Trophoblast cell (in vitro differentiated cells and primary cell): ENCODE data around the gene CTBP2.
A peak's percentile ranks its signal among the peaks of the same experiment; 100 is the strongest.

Source experiments
- DNase-seq, 2 donors: peaks; one replicate each; pipeline ENCODE4 v3.0.0-alpha.2; 2016
- H2AFZ ChIP-seq: 2 replicates; pipeline ENCODE4 v1.6.1; 2013; ENCODE audit warnings: low read length, moderate library complexity, mild to moderate bottlenecking; ENCODE audit not compliant: insufficient read depth, poor library complexity
- H2AK5ac ChIP-seq: 2 replicates; pipeline ENCODE4 v1.6.1; 2013; ENCODE audit warnings: mild to moderate bottlenecking, low read length
- H2BK120ac ChIP-seq: 2 replicates; pipeline ENCODE4 v1.6.1; 2013; ENCODE audit warnings: low read length, mild to moderate bottlenecking, moderate library complexity; ENCODE audit not compliant: insufficient read depth, poor library complexity
- H2BK12ac ChIP-seq: 2 replicates; pipeline ENCODE4 v1.6.1; 2013; ENCODE audit warnings: mild to moderate bottlenecking, low read length, moderate library complexity
- H2BK5ac ChIP-seq: 2 replicates; pipeline ENCODE4 v1.6.1; 2013; ENCODE audit warnings: low read length, low read depth, moderate library complexity, mild to moderate bottlenecking; ENCODE audit not compliant: poor library complexity
- H3K14ac ChIP-seq: 2 replicates; pipeline ENCODE4 v1.6.1; 2013; ENCODE audit warnings: mild to moderate bottlenecking, low read length
- H3K18ac ChIP-seq: 2 replicates; pipeline ENCODE4 v1.6.1; 2013; ENCODE audit warnings: mild to moderate bottlenecking, low read length
- H3K23ac ChIP-seq: 2 replicates; pipeline ENCODE4 v1.6.1; 2013; ENCODE audit warnings: low read length
- H3K27ac ChIP-seq: 2 replicates; pipeline ENCODE4 v1.5.1; 2013; ENCODE audit warnings: low read depth, mild to moderate bottlenecking, inconsistent platforms, low read length, moderate library complexity
- H3K27me3 ChIP-seq: 2 replicates; pipeline ENCODE4 v1.6.1; 2013; ENCODE audit warnings: inconsistent platforms, mild to moderate bottlenecking, low read length, moderate library complexity; ENCODE audit not compliant: insufficient read depth
- H3K36me3 ChIP-seq, 2 experiments: 1 replicate in 1 of 2; 2 replicates in 1 of 2; pipeline ENCODE4 v1.6.1; 2013; ENCODE audit warnings: low read length in 2 of 2, mild to moderate bottlenecking in 2 of 2, moderate library complexity in 1 of 2; ENCODE audit not compliant: insufficient read depth in 2 of 2, control insufficient read depth in 1 of 2
- H3K4ac ChIP-seq: 2 replicates; pipeline ENCODE4 v1.6.1; 2013; ENCODE audit warnings: low read depth, mild to moderate bottlenecking, low read length, moderate library complexity
- H3K4me1 ChIP-seq, 2 experiments: 1 replicate in 1 of 2; 2 replicates in 1 of 2; pipeline ENCODE4 v1.6.1; 2013; ENCODE audit warnings: low read length in 2 of 2, mild to moderate bottlenecking in 2 of 2, moderate library complexity in 1 of 2; ENCODE audit not compliant: insufficient read depth in 2 of 2, control insufficient read depth in 1 of 2
- H3K4me2 ChIP-seq: 2 replicates; pipeline ENCODE4 v1.6.1; 2013; ENCODE audit warnings: inconsistent platforms, mild to moderate bottlenecking, low read length, moderate library complexity
- H3K4me3 ChIP-seq: 2 replicates; pipeline ENCODE4 v1.5.1; 2013; ENCODE audit warnings: mild to moderate bottlenecking, low read depth, low read length, inconsistent platforms
- H3K79me1 ChIP-seq: one replicate; pipeline ENCODE4 v1.6.1; 2013; ENCODE audit warnings: low read length
- H3K79me2 ChIP-seq: 2 replicates; pipeline ENCODE4 v1.6.1; 2013; ENCODE audit warnings: low read length, mild to moderate bottlenecking; ENCODE audit not compliant: control insufficient read depth, insufficient read depth, poor library complexity
- H3K9ac ChIP-seq: 2 replicates; pipeline ENCODE4 v1.6.1; 2013; ENCODE audit warnings: mild to moderate bottlenecking, low read length
- H3K9me3 ChIP-seq: 2 replicates; pipeline ENCODE4 v1.6.1; 2013; ENCODE audit warnings: low read depth, mild to moderate bottlenecking, control low read depth, inconsistent platforms, low read length; ENCODE audit not compliant: insufficient read depth
- H4K12ac ChIP-seq: 2 replicates; pipeline ENCODE4 v1.6.1; 2013; ENCODE audit warnings: low read depth, mild to moderate bottlenecking, low read length, moderate library complexity
- H4K8ac ChIP-seq: 2 replicates; pipeline ENCODE4 v1.6.1; 2013; ENCODE audit warnings: low read depth, mild to moderate bottlenecking, low read length, moderate library complexity
- H4K91ac ChIP-seq: one replicate; pipeline ENCODE4 v1.6.1; 2013; ENCODE audit warnings: low read depth, mild to moderate bottlenecking, low read length, moderate library complexity
- WGBS: extraction: QIAGEN DNeasy Blood & Tissue Kit; methylation state at CpG from one replicate; pipeline ENCODE4 v1.1.7; 2013; ENCODE audit warnings: missing lambda C conversion rate; ENCODE audit not compliant: insufficient read length, insufficient coverage; ENCODE audit errors: extremely low coverage; 5-methylcytosine and 5-hydroxymethylcytosine counted together

The CTBP2 gene

DNA sequence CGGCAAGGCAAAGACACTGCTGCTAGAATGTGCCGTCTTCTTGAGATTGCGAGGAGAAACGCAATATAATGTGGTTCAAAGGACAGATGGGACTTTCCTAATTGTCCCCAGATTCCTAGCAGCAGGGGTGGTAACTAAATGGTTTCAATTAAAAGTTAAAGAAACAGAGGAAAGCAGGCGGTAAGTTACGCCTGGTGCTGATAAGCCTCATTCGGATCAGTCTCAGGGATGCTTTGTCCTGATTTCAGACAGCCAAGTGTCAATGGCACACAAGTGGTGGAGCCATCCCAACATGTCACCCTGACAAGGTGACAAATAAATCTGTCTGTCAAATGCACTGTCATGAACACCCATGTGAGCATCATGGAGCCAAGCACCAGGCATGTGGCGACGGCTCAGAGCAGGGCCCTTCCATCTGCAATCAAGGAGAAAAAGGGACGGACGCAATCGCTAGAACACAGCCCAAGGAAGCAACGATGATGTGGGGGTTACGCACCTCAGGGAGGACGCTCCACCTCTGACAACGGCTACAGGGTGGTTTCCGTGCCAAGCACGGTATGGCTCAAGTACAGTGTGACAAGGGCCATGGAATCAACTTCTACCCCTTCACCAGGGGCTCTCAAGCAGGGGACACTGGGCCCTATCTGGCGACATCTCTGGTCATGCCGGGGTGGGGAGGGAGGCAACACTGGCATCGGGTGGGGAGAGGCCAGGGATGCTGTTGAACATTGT is 66.2 kb downstream of the CTBP2 start:
- no peak overlapping the region for H4K91ac ChIP-seq
- H3K18ac ChIP-seq, result no peak overlapping the region
- H3K23ac ChIP-seq, result no peak overlapping the region
- DNase-seq, result no peak
- no peak overlapping the region for H4K12ac ChIP-seq
- no peak overlapping the region for H3K4me2 ChIP-seq
- no peak overlapping the region for H2BK5ac ChIP-seq
- no CpG with 5 or more reads among the region's 21 CpGs for WGBS
- H3K4me1 ChIP-seq, result peaks cover 3 to 8% of the 10 kb centered on the region in 2 experiments
- H3K36me3 ChIP-seq, result peaks cover 4 to 9% of the 10 kb centered on the region in 2 experiments
- no peak overlapping the region for H2BK120ac ChIP-seq
- no peaks in the 10 kb centered on the region for H3K9me3 ChIP-seq
- H3K4ac ChIP-seq, result no peak overlapping the region
- H3K27me3 ChIP-seq, result no peaks in the 10 kb centered on the region
- no peak overlapping the region for H2AK5ac ChIP-seq
- H3K14ac ChIP-seq, result no peak overlapping the region
- H3K4me3 ChIP-seq, result peak overlapping the region; percentile 3
- H2BK12ac ChIP-seq, result no peak overlapping the region
- no peaks in the 10 kb centered on the region for H3K79me2 ChIP-seq
- no peak overlapping the region for H3K27ac ChIP-seq
- no peaks in the 10 kb centered on the region for H3K79me1 ChIP-seq
- H4K8ac ChIP-seq, result no peak overlapping the region
- H2AFZ ChIP-seq, result no peak overlapping the region
- no peak overlapping the region for H3K9ac ChIP-seq

DNA sequence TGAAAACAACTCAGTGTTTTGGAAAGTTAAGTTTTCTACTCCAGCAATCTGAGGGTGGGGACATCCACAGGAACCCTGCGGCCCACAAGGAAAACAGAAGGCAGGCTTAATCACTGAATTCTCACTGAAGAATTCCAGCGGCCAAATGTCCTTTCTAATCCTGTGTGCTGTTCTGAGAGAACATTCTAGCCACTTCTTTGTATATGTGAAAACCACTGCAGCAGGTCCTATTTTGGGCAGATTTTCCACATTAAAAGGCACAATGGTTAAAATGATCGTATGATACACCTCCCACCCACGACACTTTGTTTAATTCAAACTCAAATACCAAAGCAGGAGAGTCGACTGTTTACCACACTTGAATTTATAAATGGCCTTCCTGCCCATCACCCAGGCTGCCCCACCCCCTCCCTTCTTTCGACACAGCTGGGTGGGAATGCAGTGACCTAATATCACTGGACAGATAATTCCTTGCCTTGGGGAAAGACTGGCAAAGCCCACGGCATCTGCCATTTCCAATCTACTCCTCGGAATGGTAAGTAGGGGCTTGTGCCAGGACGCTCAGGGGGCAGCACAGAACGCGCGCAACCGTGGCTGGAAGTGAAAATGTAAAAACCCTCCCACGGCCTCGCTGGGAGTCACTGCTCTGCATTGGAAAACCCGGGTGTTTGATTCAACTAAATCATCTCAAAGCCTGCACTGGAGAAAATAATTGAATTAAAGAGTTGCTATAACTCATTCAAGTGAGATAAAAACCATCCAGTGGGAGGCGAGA is 67.0 kb downstream of the CTBP2 start:
- Histone ChIP-seq H2AFZ (no peak overlapping the region), H3K4me1 (peaks cover 3 to 8% of the 10 kb centered on the region in 2 experiments), H3K79me2 (no peaks in the 10 kb centered on the region), H3K36me3 (peaks cover 4 to 9% of the 10 kb centered on the region in 2 experiments), H3K23ac (no peak overlapping the region), H2AK5ac (no peak overlapping the region), H3K9ac (no peak overlapping the region), H3K27me3 (no peaks in the 10 kb centered on the region), H3K79me1 (no peaks in the 10 kb centered on the region), H2BK12ac (no peak overlapping the region), H3K27ac (no peak overlapping the region), H4K91ac (no peak overlapping the region), H4K12ac (no peak overlapping the region), H3K14ac (no peak overlapping the region), H3K4me3 (no peak overlapping the region), H4K8ac (no peak overlapping the region), H3K9me3 (no peaks in the 10 kb centered on the region), H2BK5ac (no peak overlapping the region), H3K18ac (no peak overlapping the region), H3K4me2 (no peak overlapping the region), H3K4ac (peak overlapping the region; percentile 23), H2BK120ac (no peak overlapping the region)
- no CpG with 5 or more reads among the region's 17 CpGs for WGBS
- DNase-seq, result peak in 1 of 2 donors; percentile 59

DNA sequence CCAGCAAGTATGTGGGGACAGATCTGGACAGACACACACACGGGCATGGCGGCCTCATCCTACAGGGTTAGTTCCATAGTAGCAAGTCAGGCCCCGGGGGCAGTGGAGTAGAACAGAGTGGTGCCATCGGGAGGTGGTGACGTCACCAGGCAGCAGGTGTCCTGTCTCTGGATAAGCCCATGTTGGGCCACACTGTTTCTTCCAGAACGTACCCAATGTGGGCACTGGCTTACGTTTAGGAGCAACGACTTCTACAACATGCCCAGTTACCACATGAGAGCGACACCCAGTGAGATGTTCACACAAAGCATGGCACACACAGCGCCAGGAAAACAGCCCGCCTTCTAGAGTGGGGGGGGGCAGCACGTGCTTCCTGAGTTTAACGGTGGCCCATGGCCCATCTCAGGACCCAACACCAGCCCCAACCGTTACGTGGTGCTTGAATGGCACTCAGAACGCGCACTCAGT is 67.8 kb downstream of the CTBP2 start:
- H2BK120ac ChIP-seq, result no peak overlapping the region
- H4K12ac ChIP-seq, result no peak overlapping the region
- H3K14ac ChIP-seq, result no peak overlapping the region
- peak; percentile 82 to 83 for DNase-seq
- H4K91ac ChIP-seq, result no peak overlapping the region
- no peak overlapping the region for H3K4ac ChIP-seq
- H3K79me1 ChIP-seq, result no peaks in the 10 kb centered on the region
- no peak overlapping the region for H3K18ac ChIP-seq
- H3K27me3 ChIP-seq, result no peaks in the 10 kb centered on the region
- H3K23ac ChIP-seq, result no peak overlapping the region
- H2BK12ac ChIP-seq, result no peak overlapping the region
- no peak overlapping the region for H4K8ac ChIP-seq
- no peak overlapping the region for H2AK5ac ChIP-seq
- no CpG with 5 or more reads among the region's 17 CpGs for WGBS
- H3K9me3 ChIP-seq, result no peaks in the 10 kb centered on the region
- H3K4me1 ChIP-seq, result peaks cover 3 to 8% of the 10 kb centered on the region in 2 experiments
- H3K4me3 ChIP-seq, result no peak overlapping the region
- H3K4me2 ChIP-seq, result no peak overlapping the region
- H3K27ac ChIP-seq, result no peak overlapping the region
- no peak overlapping the region for H2AFZ ChIP-seq
- H3K9ac ChIP-seq, result no peak overlapping the region
- peaks cover 7 to 17% of the 10 kb centered on the region in 2 experiments for H3K36me3 ChIP-seq
- H3K79me2 ChIP-seq, result no peaks in the 10 kb centered on the region
- no peak overlapping the region for H2BK5ac ChIP-seq

DNA sequence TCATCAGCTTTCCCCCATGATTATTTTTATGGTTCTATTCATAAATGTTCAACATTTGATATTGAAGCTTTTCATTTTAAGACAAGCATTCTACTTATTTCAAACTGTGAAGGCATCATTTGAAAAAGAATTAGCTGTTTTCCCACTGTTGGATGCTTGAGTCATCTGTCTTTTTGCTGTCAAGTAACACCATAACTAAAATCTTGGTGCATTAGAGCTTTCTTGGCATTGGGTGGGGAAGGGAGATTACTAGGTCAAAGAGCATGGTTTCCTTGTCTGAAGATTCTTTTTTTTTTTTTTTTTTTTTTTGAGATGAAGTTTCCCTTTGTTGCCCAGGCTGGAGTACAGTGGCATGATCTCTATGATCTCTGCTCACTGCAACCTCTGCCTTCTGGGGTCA is 68.5 kb downstream of the CTBP2 start:
- H2BK12ac ChIP-seq, result no peak overlapping the region

More for the DNA sequence above, 68.5 kb downstream of the CTBP2 start:
- H3K14ac ChIP-seq, result no peak overlapping the region
- no peak overlapping the region for H2BK120ac ChIP-seq
- H3K27me3 ChIP-seq, result no peaks in the 10 kb centered on the region
- H3K79me1 ChIP-seq, result no peaks in the 10 kb centered on the region
- H3K9me3 ChIP-seq, result no peaks in the 10 kb centered on the region
- no peak overlapping the region for H3K4me2 ChIP-seq
- H3K4ac ChIP-seq, result no peak overlapping the region
- no peak for DNase-seq
- H2BK5ac ChIP-seq, result no peak overlapping the region
- no peak overlapping the region for H2AFZ ChIP-seq
- H3K9ac ChIP-seq, result no peak overlapping the region
- no peak overlapping the region for H3K23ac ChIP-seq
- peaks cover 9 to 20% of the 10 kb centered on the region in 2 experiments for H3K36me3 ChIP-seq
- H4K8ac ChIP-seq, result no peak overlapping the region
- H3K4me1 ChIP-seq, result peaks cover 3 to 10% of the 10 kb centered on the region in 2 experiments
- H3K18ac ChIP-seq, result no peak overlapping the region
- no peak overlapping the region for H3K4me3 ChIP-seq
- no peak overlapping the region for H3K27ac ChIP-seq
- H4K91ac ChIP-seq, result no peak overlapping the region
- H3K79me2 ChIP-seq, result no peaks in the 10 kb centered on the region
- no peak overlapping the region for H4K12ac ChIP-seq
- no peak overlapping the region for H2AK5ac ChIP-seq
